ENCODE data around the gene KLHDC7A. TPM values are rescaled to one million over a fixed set of nuclear protein-coding genes. Genes with fewer than 3 reads are reported as not detected.

Gene KLHDC7A
- total and polyA plus RNA-seq, 7 experiments from 2014 or later, result 0.08 to 0.15 TPM; not detected in 5

GRCh38 chr1:18463063-18463462, 17.7 kb upstream of the KLHDC7A start:
- no peak overlapping the region for H3K27ac Mint-ChIP-seq
- ATAC-seq, result no peak
- H3K4me3 Mint-ChIP-seq, result no peak overlapping the region
- Histone ChIP-seq H3K27ac (ENCODE audit: low read depth, low read length) (no peak overlapping the region), H3K36me3 (ENCODE audit: control insufficient read depth in 2 of 3, insufficient read depth in 3 of 3, low read length in 3 of 3) (no peaks in the 10 kb centered on the region), H3K4me1 (ENCODE audit: control insufficient read depth in 2 of 2, insufficient read depth in 2 of 2, low read length in 2 of 2) (no peaks in the 10 kb centered on the region), H3K27me3 (ENCODE audit: control insufficient read depth in 2 of 2, insufficient read depth in 2 of 2, low read length in 2 of 2) (peaks cover 0 to 3% of the 10 kb centered on the region in 2 donors), H3K4me3 (ENCODE audit: low read length) (no peak overlapping the region), H3K9me3 (ENCODE audit: control insufficient read depth in 2 of 3, low read length in 3 of 3) (no peaks in the 10 kb centered on the region)
- intact Hi-C loops (cut with micrococcal nuclease), result no loop called here
- ChIA-PET POLR2A (no interaction called here), CTCF (no interaction called here)
- H3K27me3 Mint-ChIP-seq, result peaks cover 2 to 61% (median 26%) of the 10 kb centered on the region in 5 donors
- no peak for DNase-seq
- H3K36me3 Mint-ChIP-seq, result no peaks in the 10 kb centered on the region
- no peaks in the 10 kb centered on the region for H3K4me1 Mint-ChIP-seq
- H3K9me3 Mint-ChIP-seq, result peaks cover 0 to 2% (median 0%) of the 10 kb centered on the region in 11 donors

DNA sequence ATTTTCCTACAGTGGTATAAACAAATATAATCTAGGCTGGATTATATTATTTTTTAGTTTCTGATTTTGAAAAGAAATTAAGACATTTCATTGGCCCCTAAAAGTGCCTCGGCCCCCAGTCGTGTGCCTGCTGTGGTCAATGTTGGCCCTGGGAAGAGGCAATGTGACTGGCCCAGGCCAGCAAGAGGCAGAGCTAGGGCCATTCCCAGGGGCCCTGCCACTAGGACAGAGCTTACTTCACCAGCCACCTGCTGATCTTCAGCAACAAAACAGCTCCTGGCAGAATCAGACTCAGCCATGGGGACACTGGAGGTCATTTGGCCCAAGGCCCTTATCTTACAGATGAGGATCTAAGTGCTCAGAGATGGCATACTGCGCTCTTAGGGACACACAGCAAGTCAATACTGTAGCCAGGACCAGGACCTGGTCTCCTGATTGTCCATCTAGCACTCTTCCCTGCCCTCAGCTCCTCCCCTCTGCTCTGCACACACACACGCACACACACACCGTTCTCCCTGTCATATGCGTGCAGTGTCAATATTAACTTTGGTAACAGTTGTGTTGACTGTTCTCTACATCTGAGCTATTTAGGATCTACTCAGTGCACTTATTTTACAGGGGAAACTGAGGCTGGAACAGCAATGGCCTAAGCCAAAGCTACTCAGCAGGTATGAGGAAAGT, 16.6 kb upstream of the KLHDC7A start:
- peaks cover 2 to 58% (median 25%) of the 10 kb centered on the region in 5 donors for H3K27me3 Mint-ChIP-seq

DNA sequence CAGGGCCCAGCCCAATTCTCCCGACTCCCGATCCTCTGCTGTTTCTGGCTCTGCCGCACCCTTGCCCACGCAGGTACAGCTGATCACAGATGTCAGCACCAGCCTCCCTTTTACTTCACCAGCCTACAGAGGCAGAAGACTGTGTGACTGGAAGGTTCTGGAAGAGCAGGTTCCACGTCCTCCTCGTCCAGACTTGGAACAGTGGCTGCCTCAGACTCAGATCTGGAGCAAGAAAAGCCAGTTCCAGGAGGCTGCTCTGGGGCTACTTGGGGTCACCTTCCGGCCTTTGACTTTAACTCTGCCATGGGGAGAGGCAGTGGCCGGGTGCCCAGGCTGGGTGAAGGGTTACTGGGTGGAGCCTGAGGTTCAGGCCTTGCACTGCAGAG, 16.1 kb upstream of the KLHDC7A start:
- Mint-ChIP-seq H3K4me1 (no peaks in the 10 kb centered on the region), H3K9me3 (peaks cover 0 to 2% (median 0%) of the 10 kb centered on the region in 11 donors), H3K4me3 (no peak overlapping the region), H3K27me3 (peaks cover 2 to 52% (median 20%) of the 10 kb centered on the region in 5 donors), H3K27ac (no peak overlapping the region), H3K36me3 (no peaks in the 10 kb centered on the region)
- DNase-seq (no peak), ATAC-seq (no peak)
- Histone ChIP-seq H3K4me1 (ENCODE audit: control insufficient read depth in 2 of 2, insufficient read depth in 2 of 2, low read length in 2 of 2) (no peaks in the 10 kb centered on the region), H3K4me3 (ENCODE audit: low read length) (no peak overlapping the region), H3K9me3 (ENCODE audit: control insufficient read depth in 2 of 3, low read length in 3 of 3) (no peaks in the 10 kb centered on the region), H3K27me3 (ENCODE audit: control insufficient read depth in 2 of 2, insufficient read depth in 2 of 2, low read length in 2 of 2) (peaks cover 0 to 3% of the 10 kb centered on the region in 2 donors), H3K27ac (ENCODE audit: low read depth, low read length) (no peak overlapping the region), H3K36me3 (ENCODE audit: control insufficient read depth in 2 of 3, insufficient read depth in 3 of 3, low read length in 3 of 3) (no peaks in the 10 kb centered on the region)
- ChIA-PET POLR2A (no interaction called here), CTCF (no interaction called here)
- intact Hi-C loops (cut with micrococcal nuclease), result no loop called here

More for the DNA sequence above, 16.6 kb upstream of the KLHDC7A start:
- ChIA-PET POLR2A (no interaction called here), CTCF (no interaction called here)
- DNase-seq, result no peak
- H3K27ac ChIP-seq (ENCODE audit: low read depth, low read length), result no peak overlapping the region
- Mint-ChIP-seq H3K9me3 (peaks cover 0 to 3% (median 0%) of the 10 kb centered on the region in 11 donors), H3K4me1 (no peaks in the 10 kb centered on the region), H3K27ac (no peak overlapping the region), H3K36me3 (no peaks in the 10 kb centered on the region), H3K4me3 (no peak overlapping the region)
- no peaks in the 10 kb centered on the region for H3K9me3 ChIP-seq (ENCODE audit: control insufficient read depth in 2 of 3, low read length in 3 of 3)
- ATAC-seq, result no peak
- H3K4me3 ChIP-seq (ENCODE audit: low read length), result no peak overlapping the region
- H3K36me3 ChIP-seq (ENCODE audit: control insufficient read depth in 2 of 3, insufficient read depth in 3 of 3, low read length in 3 of 3), result no peaks in the 10 kb centered on the region
- intact Hi-C loops (cut with micrococcal nuclease), result no loop called here
- H3K27me3 ChIP-seq (ENCODE audit: control insufficient read depth in 2 of 2, insufficient read depth in 2 of 2, low read length in 2 of 2), result peaks cover 0 to 3% of the 10 kb centered on the region in 2 donors
- no peaks in the 10 kb centered on the region for H3K4me1 ChIP-seq (ENCODE audit: control insufficient read depth in 2 of 2, insufficient read depth in 2 of 2, low read length in 2 of 2)

DNA sequence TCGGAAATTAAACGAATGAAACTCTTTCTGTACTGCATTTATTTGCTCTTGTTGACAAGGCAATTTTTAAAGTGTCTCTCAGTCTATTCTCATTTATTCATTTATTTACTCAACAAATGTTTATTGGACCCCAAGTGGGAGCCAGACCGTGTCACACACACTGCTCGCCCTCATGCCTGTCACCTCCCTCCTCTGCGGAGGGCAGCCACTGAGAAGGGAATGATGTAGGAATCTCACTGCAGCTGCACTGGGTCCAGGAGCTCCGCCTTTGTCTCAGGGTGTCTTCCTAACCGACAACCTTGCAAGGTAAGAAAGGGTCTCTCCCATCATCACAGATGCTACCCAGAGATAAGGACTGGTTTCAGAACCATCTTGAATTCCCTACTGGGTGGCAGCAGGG, 14.1 kb upstream of the KLHDC7A start:
- peaks cover 0 to 3% of the 10 kb centered on the region in 2 donors for H3K27me3 ChIP-seq (ENCODE audit: control insufficient read depth in 2 of 2, insufficient read depth in 2 of 2, low read length in 2 of 2)
- ATAC-seq (no peak), DNase-seq (no peak)
- ChIA-PET POLR2A (no interaction called here), CTCF (no interaction called here)
- no peaks in the 10 kb centered on the region for H3K36me3 ChIP-seq (ENCODE audit: control insufficient read depth in 2 of 3, insufficient read depth in 3 of 3, low read length in 3 of 3)
- Mint-ChIP-seq H3K27me3 (peaks cover 0 to 45% (median 9%) of the 10 kb centered on the region in 5 donors), H3K4me1 (no peaks in the 10 kb centered on the region), H3K4me3 (no peak overlapping the region), H3K36me3 (no peaks in the 10 kb centered on the region), H3K9me3 (peaks cover 0 to 2% (median 0%) of the 10 kb centered on the region in 11 donors), H3K27ac (peak overlapping the region in 1 of 9 donors; percentile 60)
- no peaks in the 10 kb centered on the region for H3K4me1 ChIP-seq (ENCODE audit: control insufficient read depth in 2 of 2, insufficient read depth in 2 of 2, low read length in 2 of 2)
- intact Hi-C loops (cut with micrococcal nuclease), result no loop called here
- H3K4me3 ChIP-seq (ENCODE audit: low read length), result no peak overlapping the region
- no peak overlapping the region for H3K27ac ChIP-seq (ENCODE audit: low read depth, low read length)
- no peaks in the 10 kb centered on the region for H3K9me3 ChIP-seq (ENCODE audit: control insufficient read depth in 2 of 3, low read length in 3 of 3)

DNA sequence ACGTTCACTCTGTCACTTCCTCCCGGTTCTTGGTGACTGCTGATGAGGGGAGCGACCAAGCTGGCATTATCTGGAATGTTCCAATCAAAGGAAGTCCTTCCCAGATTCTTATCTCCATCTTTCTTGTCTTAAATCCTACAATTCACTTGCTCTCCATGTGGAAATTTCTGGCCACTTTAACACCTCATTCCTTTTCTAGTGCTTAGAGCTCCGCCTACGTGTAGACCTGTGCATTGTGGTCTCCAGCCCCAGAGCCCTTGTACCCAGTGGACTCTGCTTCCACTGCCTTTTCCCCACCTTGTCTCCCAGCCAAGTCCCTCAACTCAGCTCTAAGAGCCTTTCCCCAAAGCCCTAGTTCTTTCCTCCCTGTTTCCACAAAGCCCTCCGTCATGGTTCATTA, 12.2 kb upstream of the KLHDC7A start:
- no peaks in the 10 kb centered on the region for H3K36me3 Mint-ChIP-seq

DNA sequence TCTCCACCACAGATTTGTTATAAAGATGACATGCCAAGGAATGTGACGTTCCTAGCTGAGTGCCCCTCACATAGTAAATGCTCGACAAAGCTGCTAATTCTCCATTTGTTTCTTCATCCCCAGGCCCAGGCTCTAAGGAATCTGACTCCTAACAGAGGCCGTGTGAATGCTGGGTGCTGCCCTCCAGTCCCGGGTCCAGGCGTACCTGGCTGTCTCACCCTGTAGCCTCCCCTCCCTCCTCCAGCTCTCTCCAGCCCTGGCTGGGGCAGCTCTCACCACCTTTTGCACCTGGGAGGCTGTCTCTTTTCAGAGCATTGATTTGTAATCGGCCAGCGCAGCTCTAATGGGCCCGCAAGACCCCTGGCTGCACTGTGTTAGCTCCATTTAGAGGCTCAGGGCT, 11.2 kb upstream of the KLHDC7A start:
- POLR2A ChIA-PET, result no interaction called here
- CTCF ChIA-PET, result interaction anchor here (0.6 kb wide), 1 partner anchor 173 kb away, joined by 3 read pairs; no protein-coding TSS in a partner anchor
- no peak overlapping the region for H3K4me3 Mint-ChIP-seq
- H3K36me3 Mint-ChIP-seq, result no peaks in the 10 kb centered on the region
- ATAC-seq, result no peak
- no peaks in the 10 kb centered on the region for H3K9me3 ChIP-seq (ENCODE audit: control insufficient read depth in 2 of 3, low read length in 3 of 3)
- H3K27me3 Mint-ChIP-seq, result peaks cover 0 to 46% (median 5%) of the 10 kb centered on the region in 5 donors
- no peak overlapping the region for H3K4me3 ChIP-seq (ENCODE audit: low read length)
- no peaks in the 10 kb centered on the region for H3K36me3 ChIP-seq (ENCODE audit: control insufficient read depth in 2 of 3, insufficient read depth in 3 of 3, low read length in 3 of 3)
- H3K27ac Mint-ChIP-seq, result no peak overlapping the region
- H3K27ac ChIP-seq (ENCODE audit: low read depth, low read length), result no peak overlapping the region
- no peaks in the 10 kb centered on the region for H3K4me1 ChIP-seq (ENCODE audit: control insufficient read depth in 2 of 2, insufficient read depth in 2 of 2, low read length in 2 of 2)
- H3K27me3 ChIP-seq (ENCODE audit: control insufficient read depth in 2 of 2, insufficient read depth in 2 of 2, low read length in 2 of 2), result peaks cover 0 to 3% of the 10 kb centered on the region in 2 donors
- intact Hi-C loops (cut with micrococcal nuclease), result no loop called here
- no peaks in the 10 kb centered on the region for H3K4me1 Mint-ChIP-seq
- H3K9me3 Mint-ChIP-seq, result peaks cover 0 to 2% (median 0%) of the 10 kb centered on the region in 11 donors
- no peak for DNase-seq

More for the DNA sequence above, 12.2 kb upstream of the KLHDC7A start:
- Histone ChIP-seq H3K4me3 (ENCODE audit: low read length) (no peak overlapping the region), H3K27ac (ENCODE audit: low read depth, low read length) (no peak overlapping the region), H3K36me3 (ENCODE audit: control insufficient read depth in 2 of 3, insufficient read depth in 3 of 3, low read length in 3 of 3) (no peaks in the 10 kb centered on the region), H3K9me3 (ENCODE audit: control insufficient read depth in 2 of 3, low read length in 3 of 3) (no peaks in the 10 kb centered on the region), H3K4me1 (ENCODE audit: control insufficient read depth in 2 of 2, insufficient read depth in 2 of 2, low read length in 2 of 2) (no peaks in the 10 kb centered on the region), H3K27me3 (ENCODE audit: control insufficient read depth in 2 of 2, insufficient read depth in 2 of 2, low read length in 2 of 2) (peaks cover 0 to 3% of the 10 kb centered on the region in 2 donors)
- Mint-ChIP-seq H3K9me3 (peaks cover 0 to 2% (median 0%) of the 10 kb centered on the region in 11 donors), H3K4me3 (no peak overlapping the region), H3K27ac (no peak overlapping the region), H3K4me1 (no peaks in the 10 kb centered on the region), H3K27me3 (peaks cover 0 to 42% (median 5%) of the 10 kb centered on the region in 5 donors)
- DNase-seq, result no peak
- POLR2A ChIA-PET, result no interaction called here
- intact Hi-C loops (cut with micrococcal nuclease), result no loop called here
- CTCF ChIA-PET, result no interaction called here
- ATAC-seq, result no peak
